Activated naive CD4-positive, alpha-beta T cell (primary cell): ENCODE data around the gene ARHGAP24.

Experiments
- DNase-seq, 4 experiments: peaks; one replicate each; lab custom pipeline; 2025; lab: John Stamatoyannopoulos, UW

The ARHGAP24 gene

GRCh38 chr4:85580489-85580888 is 105.5 kb downstream of the ARHGAP24 start:
- no peak for DNase-seq

- DNase-seq = no peak
Measured at GRCh38 chr4:85587952-85588351, 113.0 kb downstream of the ARHGAP24 start.

DNA sequence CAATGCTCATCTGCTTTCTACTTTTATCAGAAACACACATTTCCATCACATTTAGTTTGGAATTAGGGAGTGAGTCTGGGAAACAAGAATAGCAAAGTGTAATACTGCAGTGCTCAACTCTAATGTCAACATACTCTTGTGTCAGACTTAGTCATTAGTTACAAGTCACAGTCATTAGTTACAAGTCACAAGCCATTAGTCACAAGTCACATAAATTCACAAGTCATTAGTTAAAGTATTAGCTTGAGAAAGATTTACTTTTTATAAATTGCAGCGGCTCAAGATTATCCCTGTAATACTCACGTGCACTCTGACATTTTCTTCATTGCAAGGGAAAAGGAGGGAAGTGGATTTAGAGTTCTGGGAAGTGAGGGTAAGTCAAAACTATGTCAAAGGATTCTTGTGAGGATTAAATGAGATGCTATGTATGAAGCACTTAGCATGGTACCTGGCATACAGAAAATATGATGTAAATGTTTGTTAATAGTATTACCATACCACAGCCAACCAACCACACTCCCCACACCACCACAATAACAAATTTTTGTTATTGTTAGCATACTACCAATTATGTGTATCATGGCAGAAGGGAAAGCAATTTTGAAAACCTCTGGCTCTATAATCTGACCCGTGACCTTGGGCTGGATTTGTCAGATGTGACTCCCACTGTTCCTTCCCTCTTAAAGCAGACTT is 116.6 kb downstream of the ARHGAP24 start:
- DNase-seq = no peak

- no peak for DNase-seq
Measured at GRCh38 chr4:85595098-85595775, 120.3 kb downstream of the ARHGAP24 start.

GRCh38 chr4:85595796-85596559 is 121.0 kb downstream of the ARHGAP24 start:
- no peak for DNase-seq

DNA sequence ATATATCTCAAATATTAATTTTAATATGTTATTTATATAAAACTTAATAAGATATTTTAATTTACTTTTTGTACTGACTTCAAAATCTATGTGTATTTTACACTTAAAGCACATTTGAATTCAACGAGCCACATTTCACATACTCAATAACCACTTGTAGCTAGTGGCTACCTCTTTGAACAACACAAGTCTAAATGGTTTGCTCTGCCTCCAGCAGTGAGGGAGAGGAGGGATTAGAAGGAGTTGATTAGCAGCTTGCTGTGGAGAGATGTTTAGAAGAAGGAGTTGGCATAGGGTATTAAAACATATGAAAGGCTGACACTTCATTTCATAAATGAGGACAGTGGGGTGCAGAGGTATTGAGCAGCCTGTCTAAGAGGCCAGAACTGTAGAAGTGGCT is 124.0 kb downstream of the ARHGAP24 start:
- no peak for DNase-seq

- DNase-seq = no peak
Measured at GRCh38 chr4:85600501-85600900, 125.6 kb downstream of the ARHGAP24 start.

DNA sequence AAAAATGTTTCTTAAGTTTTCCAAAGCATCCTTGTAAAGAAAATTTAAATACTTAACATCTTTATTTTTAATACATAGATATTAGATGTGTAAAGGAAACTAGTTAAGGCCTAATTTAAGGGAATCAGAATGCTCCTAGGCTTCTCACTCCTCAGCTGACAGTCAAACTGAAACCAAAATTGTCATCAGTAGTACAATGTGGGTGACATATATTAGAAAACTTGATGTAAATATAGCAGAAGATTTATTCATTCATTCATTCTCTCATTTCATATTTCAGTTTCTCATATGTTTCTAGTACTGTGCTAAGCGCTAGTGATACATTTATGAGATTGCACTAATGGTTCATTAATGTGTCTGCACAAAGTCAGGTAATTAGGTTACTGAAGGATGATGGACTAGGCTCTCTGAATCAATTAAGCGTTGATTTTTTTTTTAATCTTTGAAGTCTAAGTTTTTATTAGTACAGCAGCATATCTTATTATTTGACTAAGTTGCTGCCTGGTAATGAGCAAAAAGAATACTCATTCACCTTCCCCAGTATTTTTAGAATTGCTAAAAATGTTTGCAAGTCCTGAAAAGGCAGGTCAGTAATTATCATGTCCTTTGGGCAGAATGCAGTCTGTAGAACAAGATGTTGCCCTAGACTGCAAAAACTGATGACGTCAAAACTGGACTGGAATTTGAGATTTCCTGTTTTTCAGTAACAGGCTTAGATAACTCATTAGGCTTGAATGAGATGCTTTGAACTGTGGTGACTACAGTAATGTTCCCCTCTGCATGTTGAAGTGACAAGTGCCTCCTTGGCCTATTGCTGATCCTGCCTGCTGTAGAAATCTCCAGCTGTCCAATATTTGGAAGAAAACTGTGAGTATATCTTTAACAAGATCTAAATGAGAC is 128.7 kb downstream of the ARHGAP24 start:
- DNase-seq = no peak

DNA sequence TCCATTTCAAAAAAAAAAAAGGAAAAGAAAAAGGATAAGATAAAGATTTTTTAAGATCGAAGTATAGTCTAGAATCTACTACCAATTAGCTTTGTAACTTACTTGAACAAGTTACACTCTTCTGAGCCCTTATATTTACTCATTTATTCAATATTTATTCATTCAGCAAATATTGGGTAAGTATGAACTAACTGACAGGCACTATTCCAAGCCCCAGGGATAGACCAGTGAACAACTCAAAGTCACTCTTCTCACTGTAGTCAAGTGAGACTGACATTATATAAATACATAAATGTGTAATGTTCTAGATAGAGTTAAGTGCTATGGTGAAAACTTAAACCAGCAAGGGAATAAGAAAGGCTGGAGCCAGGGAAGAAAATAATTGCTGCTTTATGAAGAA is 131.6 kb downstream of the ARHGAP24 start:
- no peak for DNase-seq

DNA sequence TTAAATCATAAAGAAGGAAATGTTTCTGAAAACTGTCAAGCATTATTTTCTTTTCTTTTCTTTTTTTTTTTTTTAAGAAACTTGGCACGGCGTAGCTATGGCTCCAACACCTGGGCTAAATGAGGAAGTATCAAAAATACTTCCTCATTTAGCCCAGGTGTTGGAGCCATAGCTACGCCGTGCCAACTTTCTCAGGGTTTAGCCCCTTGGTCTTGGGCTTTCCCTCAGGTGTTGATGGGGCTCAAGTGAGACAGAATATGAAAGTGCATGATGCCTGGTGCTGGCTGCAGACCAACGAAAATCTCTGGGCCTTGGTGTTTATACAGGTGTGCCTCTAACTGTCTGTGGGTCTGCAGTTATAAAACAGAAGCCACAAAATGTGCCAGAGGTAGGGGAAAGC is 132.7 kb downstream of the ARHGAP24 start:
- no peak for DNase-seq

GRCh38 chr4:85610450-85610849 is 135.5 kb downstream of the ARHGAP24 start:
- no peak for DNase-seq

DNA sequence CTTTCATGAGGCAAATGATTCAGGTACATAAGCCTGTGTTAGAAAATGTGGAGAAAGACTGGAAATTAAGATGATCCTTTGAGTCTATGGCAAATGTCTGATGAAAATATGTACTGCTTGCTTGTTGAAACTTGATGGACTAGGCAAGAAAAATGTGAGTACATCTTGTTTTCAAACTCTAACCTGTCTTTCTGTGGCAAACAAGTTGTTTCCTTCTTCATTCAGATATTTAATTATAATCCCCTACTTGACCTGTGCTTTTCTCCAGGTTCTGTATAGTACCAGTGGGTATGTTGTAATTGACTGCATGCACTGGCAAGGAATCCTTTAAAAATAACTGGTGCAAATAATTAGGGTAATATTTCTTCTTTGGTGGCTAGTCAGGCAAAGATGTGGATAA is 136.7 kb downstream of the ARHGAP24 start:
- DNase-seq = no peak

- no peak for DNase-seq
Measured at GRCh38 chr4:85613901-85614300, 139.0 kb downstream of the ARHGAP24 start.

DNA sequence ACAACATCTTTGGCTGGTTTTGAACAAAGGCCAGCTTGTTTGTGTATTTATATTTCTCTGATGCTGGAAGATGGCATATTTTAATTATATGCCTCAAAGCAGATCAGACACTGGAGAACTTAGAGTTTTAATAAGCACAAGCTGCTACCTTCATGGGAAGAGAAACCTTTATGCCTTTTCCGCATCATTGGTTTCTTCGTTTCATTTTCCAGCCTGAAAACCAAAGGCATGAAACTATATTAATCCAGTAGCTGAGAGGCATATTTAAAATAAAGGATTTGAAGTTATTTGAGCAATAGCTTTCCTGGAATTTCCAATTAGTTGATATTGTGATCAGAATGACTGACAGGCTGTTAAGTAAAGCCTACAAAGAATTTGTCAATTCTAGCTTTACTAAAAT is 141.0 kb downstream of the ARHGAP24 start:
- no peak for DNase-seq

DNA sequence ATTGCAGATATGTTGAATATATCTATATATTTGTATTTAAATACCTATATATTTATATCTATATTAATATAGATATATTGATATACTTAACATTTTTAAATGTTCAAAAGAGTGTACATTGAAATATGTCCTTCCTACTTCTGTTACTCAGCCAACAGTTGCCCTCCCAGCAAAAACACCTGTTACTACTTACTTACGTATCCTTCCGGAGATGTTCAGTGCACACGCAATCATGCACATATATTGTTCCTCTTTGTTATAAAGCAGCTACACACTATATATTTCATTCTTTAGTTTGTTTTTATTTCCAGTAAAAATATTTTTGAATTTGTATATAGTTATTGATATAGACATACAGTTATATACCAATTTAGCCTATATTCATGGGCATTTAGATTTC is 142.3 kb downstream of the ARHGAP24 start:
- no peak for DNase-seq

GRCh38 chr4:85632981-85633380 is 158.0 kb downstream of the ARHGAP24 start:
- DNase-seq = no peak

GRCh38 chr4:85637778-85638177 is 162.8 kb downstream of the ARHGAP24 start:
- DNase-seq = no peak

GRCh38 chr4:85639946-85640345 is 165.0 kb downstream of the ARHGAP24 start:
- DNase-seq = no peak

GRCh38 chr4:85642356-85643100 is 167.6 kb downstream of the ARHGAP24 start:
- no peak for DNase-seq

DNA sequence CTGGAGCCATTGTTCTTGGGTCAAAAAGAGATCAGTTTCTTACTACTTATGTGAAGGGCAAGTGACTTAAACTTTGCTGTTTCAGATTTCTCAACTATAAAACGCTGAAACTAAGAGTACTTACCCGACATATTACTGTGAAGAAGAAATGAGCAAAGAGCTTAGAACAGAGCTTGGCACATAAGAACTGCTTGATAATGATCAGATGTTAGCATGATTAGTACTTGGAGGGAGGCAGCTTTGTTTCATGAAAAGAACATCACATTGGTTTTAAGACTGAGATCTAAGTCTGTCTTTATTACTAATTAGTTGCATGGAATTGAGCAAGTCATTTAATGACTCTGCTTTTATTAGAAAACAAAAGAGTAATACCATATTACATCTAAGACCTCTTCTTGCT is 169.1 kb downstream of the ARHGAP24 start:
- no peak for DNase-seq

- no peak for DNase-seq
Measured at GRCh38 chr4:85650908-85651307, 176.0 kb downstream of the ARHGAP24 start.
